Activated naive CD4-positive, alpha-beta T cell treated with anti-CD3 and anti-CD28 coated beads, Interleukin-2, amount 50 U/mL, for 24 hours (primary cell): ENCODE measurements around the gene EPC1.
"Not testable (repeated sequence)": the region's sequence is repeated elsewhere in the genome, so short reads cannot be mapped to it uniquely, and the experiment has no call there.

Experiments
- H3K27ac Mint-ChIP-seq: one replicate; pipeline ENCODE4 v1.8.0; 2021; ENCODE audit warnings: mild to moderate bottlenecking, mixed read lengths
- H3K27me3 Mint-ChIP-seq: one replicate; pipeline ENCODE4 v1.8.0; 2021; ENCODE audit warnings: mixed read lengths
- H3K36me3 Mint-ChIP-seq: one replicate; pipeline ENCODE4 v1.8.0; 2021; ENCODE audit warnings: mixed read lengths
- H3K4me1 Mint-ChIP-seq: one replicate; pipeline ENCODE4 v1.8.0; 2021; ENCODE audit warnings: mixed read lengths
- H3K4me3 Mint-ChIP-seq: one replicate; pipeline ENCODE4 v1.8.0; 2021; ENCODE audit warnings: mild to moderate bottlenecking, mixed read lengths
- H3K9me3 Mint-ChIP-seq: one replicate; pipeline ENCODE4 v1.8.0; 2021; ENCODE audit warnings: mixed read lengths

The EPC1 gene

DNA sequence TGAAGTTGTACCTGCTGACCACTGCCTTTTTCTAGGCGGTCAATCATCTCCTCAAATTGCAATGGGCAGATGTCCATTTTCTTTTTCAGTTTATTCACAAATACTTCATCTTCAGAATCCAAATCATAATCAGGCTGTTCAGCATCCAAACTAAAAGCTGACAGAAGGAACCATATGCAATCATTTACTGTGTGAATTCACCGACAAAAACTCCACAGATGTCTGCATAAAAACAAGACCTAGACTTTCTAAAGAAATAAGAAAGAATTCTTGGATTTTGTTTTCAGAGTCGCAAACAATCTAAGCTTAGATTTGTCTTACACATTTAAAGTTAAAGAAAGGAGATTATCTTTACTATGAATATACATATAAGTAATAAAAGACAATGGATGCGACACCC is 53.4 kb downstream of the EPC1 start:
- Mint-ChIP-seq H3K9me3 (no peaks in the 10 kb centered on the region), H3K36me3 (peaks cover 9% of the 10 kb centered on the region), H3K27ac (no peak overlapping the region)

GRCh38 chr10:32279795-32280194 is 67.2 kb downstream of the EPC1 start:
- Mint-ChIP-seq H3K36me3 (peaks cover 6% of the 10 kb centered on the region), H3K9me3 (no peaks in the 10 kb centered on the region), H3K27me3 (no peaks in the 10 kb centered on the region), H3K4me1 (peaks cover 18% of the 10 kb centered on the region), H3K4me3 (no peak overlapping the region), H3K27ac (peak overlapping the region; percentile 17)

More for the DNA sequence above, 53.4 kb downstream of the EPC1 start:
- no peaks in the 10 kb centered on the region for H3K27me3 Mint-ChIP-seq
- H3K4me1 Mint-ChIP-seq = peaks cover 35% of the 10 kb centered on the region
- H3K4me3 Mint-ChIP-seq = no peak overlapping the region

- no peaks in the 10 kb centered on the region for H3K9me3 Mint-ChIP-seq
- no peak overlapping the region for H3K27ac Mint-ChIP-seq
- H3K36me3 Mint-ChIP-seq = peaks cover 10% of the 10 kb centered on the region
- no peaks in the 10 kb centered on the region for H3K27me3 Mint-ChIP-seq
- H3K4me1 Mint-ChIP-seq = peaks cover 15% of the 10 kb centered on the region
- H3K4me3 Mint-ChIP-seq = no peak overlapping the region
These were observed 73.6 kb downstream of the EPC1 start for GRCh38 chr10:32273336-32273735.

- H3K36me3 Mint-ChIP-seq = peaks cover 7% of the 10 kb centered on the region
- peaks cover 10% of the 10 kb centered on the region for H3K4me1 Mint-ChIP-seq
- peak overlapping the region; percentile 13 for H3K27ac Mint-ChIP-seq
- H3K4me3 Mint-ChIP-seq = no peak overlapping the region
- H3K27me3 Mint-ChIP-seq = no peaks in the 10 kb centered on the region
- no peaks in the 10 kb centered on the region for H3K9me3 Mint-ChIP-seq
These were observed 75.3 kb downstream of the EPC1 start for GRCh38 chr10:32271617-32272016.

- Mint-ChIP-seq H3K27me3 (no peaks in the 10 kb centered on the region), H3K4me1 (peaks cover 7% of the 10 kb centered on the region), H3K9me3 (no peaks in the 10 kb centered on the region), H3K27ac (peak overlapping the region; percentile 76), H3K36me3 (peaks cover 7% of the 10 kb centered on the region), H3K4me3 (no peak overlapping the region)
These were observed 77.4 kb downstream of the EPC1 start for GRCh38 chr10:32269343-32270100.

- peak overlapping the region; percentile 55 for H3K27ac Mint-ChIP-seq
- H3K9me3 Mint-ChIP-seq = no peaks in the 10 kb centered on the region
- no peak overlapping the region for H3K4me3 Mint-ChIP-seq
- H3K27me3 Mint-ChIP-seq = no peaks in the 10 kb centered on the region
- H3K36me3 Mint-ChIP-seq = peaks cover 7% of the 10 kb centered on the region
- peaks cover 6% of the 10 kb centered on the region for H3K4me1 Mint-ChIP-seq
These were observed 78.2 kb downstream of the EPC1 start for GRCh38 chr10:32268788-32269187.

DNA sequence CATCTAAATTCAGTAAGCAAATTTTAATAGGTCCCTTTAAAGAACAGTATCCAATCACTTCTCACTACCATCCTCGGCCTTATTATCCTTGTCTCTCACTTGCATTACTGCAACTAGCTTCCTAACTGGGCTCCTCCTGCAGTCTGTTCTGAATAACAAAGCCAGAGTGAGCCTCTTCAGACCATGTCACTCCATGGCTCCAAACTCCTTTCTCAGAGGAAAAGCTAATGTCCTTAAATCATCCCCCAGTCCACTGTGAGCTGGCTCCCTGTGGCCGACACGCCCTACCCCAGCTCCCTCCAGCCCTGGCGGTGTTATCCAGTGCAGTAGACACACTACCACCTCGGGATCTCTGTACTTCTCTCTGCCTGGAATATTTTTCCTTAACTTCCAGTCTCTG is 80.0 kb downstream of the EPC1 start:
- H3K27ac Mint-ChIP-seq = no peak overlapping the region
- H3K4me3 Mint-ChIP-seq = no peak overlapping the region
- peaks cover 10% of the 10 kb centered on the region for H3K4me1 Mint-ChIP-seq
- H3K9me3 Mint-ChIP-seq = no peaks in the 10 kb centered on the region
- peaks cover 5% of the 10 kb centered on the region for H3K36me3 Mint-ChIP-seq
- no peaks in the 10 kb centered on the region for H3K27me3 Mint-ChIP-seq

- H3K27ac Mint-ChIP-seq = no peak overlapping the region
- no peaks in the 10 kb centered on the region for H3K9me3 Mint-ChIP-seq
- H3K36me3 Mint-ChIP-seq = peaks cover 5% of the 10 kb centered on the region
- H3K4me1 Mint-ChIP-seq = peaks cover 10% of the 10 kb centered on the region
- H3K27me3 Mint-ChIP-seq = no peaks in the 10 kb centered on the region
- no peak overlapping the region for H3K4me3 Mint-ChIP-seq
These were observed 80.4 kb downstream of the EPC1 start for GRCh38 chr10:32266566-32266965.

GRCh38 chr10:32265756-32266155 is 81.2 kb downstream of the EPC1 start:
- peaks cover 5% of the 10 kb centered on the region for H3K36me3 Mint-ChIP-seq
- H3K27me3 Mint-ChIP-seq = no peaks in the 10 kb centered on the region
- no peak overlapping the region for H3K4me3 Mint-ChIP-seq
- no peaks in the 10 kb centered on the region for H3K9me3 Mint-ChIP-seq
- peaks cover 10% of the 10 kb centered on the region for H3K4me1 Mint-ChIP-seq
- no peak overlapping the region for H3K27ac Mint-ChIP-seq

DNA sequence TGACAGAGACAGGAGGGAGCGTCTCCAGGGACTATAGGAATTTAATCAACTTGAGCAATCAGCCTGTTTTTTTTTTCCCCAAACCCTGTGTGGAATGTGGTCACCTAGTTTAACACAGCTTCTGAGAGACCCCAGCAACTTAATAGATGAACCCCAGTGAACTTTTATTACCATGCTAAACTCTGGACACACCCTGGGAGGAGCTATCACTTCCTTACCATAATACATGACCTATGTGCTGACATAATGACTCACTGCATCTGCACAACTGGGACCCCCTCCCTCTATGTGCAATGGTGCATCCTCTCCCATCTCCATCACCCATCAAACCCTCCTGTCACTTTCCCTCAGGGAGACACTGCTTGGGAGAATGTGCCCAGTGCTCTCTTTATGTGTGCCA is 83.7 kb downstream of the EPC1 start:
- no peaks in the 10 kb centered on the region for H3K27me3 Mint-ChIP-seq
- no peaks in the 10 kb centered on the region for H3K36me3 Mint-ChIP-seq
- H3K4me1 Mint-ChIP-seq = peaks cover 4% of the 10 kb centered on the region
- H3K9me3 Mint-ChIP-seq = no peaks in the 10 kb centered on the region
- no peak overlapping the region for H3K27ac Mint-ChIP-seq
- H3K4me3 Mint-ChIP-seq = no peak overlapping the region

- Mint-ChIP-seq H3K9me3 (no peaks in the 10 kb centered on the region), H3K4me1 (peaks cover 9% of the 10 kb centered on the region), H3K36me3 (no peaks in the 10 kb centered on the region), H3K27me3 (no peaks in the 10 kb centered on the region), H3K4me3 (no peak overlapping the region), H3K27ac (no peak overlapping the region)
These were observed 87.4 kb downstream of the EPC1 start for GRCh38 chr10:32259551-32259950.

GRCh38 chr10:32256613-32257437 is 90.1 kb downstream of the EPC1 start:
- no peaks in the 10 kb centered on the region for H3K27me3 Mint-ChIP-seq
- no peak overlapping the region for H3K4me3 Mint-ChIP-seq
- no peak overlapping the region for H3K27ac Mint-ChIP-seq
- H3K4me1 Mint-ChIP-seq = peaks cover 5% of the 10 kb centered on the region
- no peaks in the 10 kb centered on the region for H3K36me3 Mint-ChIP-seq
- H3K9me3 Mint-ChIP-seq = no peaks in the 10 kb centered on the region

DNA sequence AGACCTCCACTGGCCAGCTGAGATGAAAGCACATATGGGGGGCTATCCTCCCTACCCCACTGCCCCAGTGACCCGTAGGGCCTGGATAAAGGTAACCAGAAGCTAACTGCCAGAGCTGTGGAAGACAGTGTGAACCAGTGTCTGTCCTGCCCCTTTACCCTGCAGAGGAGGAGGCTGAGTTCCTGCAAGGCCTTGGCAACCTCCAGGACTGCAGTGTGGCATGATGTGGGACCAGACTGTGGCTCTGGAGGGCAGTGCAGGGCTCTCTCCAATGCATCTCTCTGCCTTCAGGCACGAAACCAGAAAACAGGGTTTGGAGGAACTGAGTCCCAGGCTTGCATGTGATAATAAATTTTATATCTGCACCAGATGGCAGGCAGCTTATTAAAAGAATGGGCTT is 93.1 kb downstream of the EPC1 start:
- no peaks in the 10 kb centered on the region for H3K9me3 Mint-ChIP-seq
- H3K27me3 Mint-ChIP-seq = no peaks in the 10 kb centered on the region
- H3K36me3 Mint-ChIP-seq = no peaks in the 10 kb centered on the region
- H3K4me1 Mint-ChIP-seq = peaks cover 17% of the 10 kb centered on the region
- no peak overlapping the region for H3K4me3 Mint-ChIP-seq
- H3K27ac Mint-ChIP-seq = no peak overlapping the region

GRCh38 chr10:32253276-32253675 is 93.7 kb downstream of the EPC1 start:
- Mint-ChIP-seq H3K36me3 (no peaks in the 10 kb centered on the region), H3K9me3 (no peaks in the 10 kb centered on the region), H3K4me1 (peaks cover 17% of the 10 kb centered on the region), H3K27me3 (no peaks in the 10 kb centered on the region), H3K4me3 (no peak overlapping the region), H3K27ac (peak overlapping the region; percentile 18)

GRCh38 chr10:32250489-32250888 is 96.5 kb downstream of the EPC1 start:
- H3K36me3 Mint-ChIP-seq, H3K27me3 Mint-ChIP-seq, H3K9me3 Mint-ChIP-seq: not testable (repeated sequence)
- peak overlapping the region; percentile 47 for H3K4me3 Mint-ChIP-seq
- H3K27ac Mint-ChIP-seq = peak overlapping the region; percentile 94
- H3K4me1 Mint-ChIP-seq = peaks cover 18% of the 10 kb centered on the region

DNA sequence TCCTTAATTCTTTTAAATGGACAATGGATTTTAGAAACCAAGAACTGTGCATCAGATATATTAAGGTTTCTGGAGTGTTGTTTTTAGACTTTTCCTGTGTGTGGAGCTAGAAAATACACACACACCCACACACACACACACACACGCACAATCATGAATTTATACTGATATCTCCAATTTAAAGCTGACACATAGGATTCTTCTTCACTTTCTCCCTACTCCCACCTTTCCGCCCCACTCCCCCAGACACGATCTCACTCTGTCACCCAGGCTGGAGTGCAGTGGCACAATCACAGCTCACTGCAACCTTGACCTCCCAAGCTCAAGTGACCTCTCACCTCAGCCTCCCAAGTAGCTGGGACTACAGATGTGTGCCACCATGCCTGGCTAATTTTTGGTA is 100.3 kb downstream of the EPC1 start:
- Mint-ChIP-seq H3K4me1 (peaks cover 33% of the 10 kb centered on the region), H3K27ac (no peak overlapping the region), H3K36me3 (no peaks in the 10 kb centered on the region), H3K4me3 (no peak overlapping the region), H3K27me3 (no peaks in the 10 kb centered on the region), H3K9me3 (no peaks in the 10 kb centered on the region)
